ENCODE measurements around the gene RGS19.

RGS19 gene

GRCh38 chr20:64051561-64052325, 27.6 kb downstream of the RGS19 start:
- no peak overlapping the region for H3K27ac Mint-ChIP-seq
- intact Hi-C loops (cut with micrococcal nuclease), result no loop called here
- no peak overlapping the region for H3K4me3 Mint-ChIP-seq
- peaks cover 84% of the 10 kb centered on the region for H3K27me3 Mint-ChIP-seq
- peaks cover 24% of the 10 kb centered on the region for H3K4me1 Mint-ChIP-seq (ENCODE audit: low read depth)
- H3K9me3 Mint-ChIP-seq, result no peaks in the 10 kb centered on the region
- H3K36me3 Mint-ChIP-seq (ENCODE audit: low read depth), result no peaks in the 10 kb centered on the region

GRCh38 chr20:64051033-64051452, 28.3 kb downstream of the RGS19 start:
- peaks cover 24% of the 10 kb centered on the region for H3K4me1 Mint-ChIP-seq (ENCODE audit: low read depth)
- H3K4me3 Mint-ChIP-seq, result no peak overlapping the region
- peaks cover 84% of the 10 kb centered on the region for H3K27me3 Mint-ChIP-seq
- H3K36me3 Mint-ChIP-seq (ENCODE audit: low read depth), result no peaks in the 10 kb centered on the region
- intact Hi-C loops (cut with micrococcal nuclease), result no loop called here
- no peaks in the 10 kb centered on the region for H3K9me3 Mint-ChIP-seq
- no peak overlapping the region for H3K27ac Mint-ChIP-seq

- Mint-ChIP-seq H3K27me3 (peaks cover 84% of the 10 kb centered on the region), H3K4me1 (ENCODE audit: low read depth) (peaks cover 23% of the 10 kb centered on the region), H3K4me3 (peak overlapping the region; percentile 39), H3K9me3 (no peaks in the 10 kb centered on the region), H3K27ac (no peak overlapping the region), H3K36me3 (ENCODE audit: low read depth) (no peaks in the 10 kb centered on the region)
- intact Hi-C loops (cut with micrococcal nuclease), result no loop called here
Measured at GRCh38 chr20:64050261-64051032, 28.9 kb downstream of the RGS19 start.

GRCh38 chr20:64049878-64050260, 29.4 kb downstream of the RGS19 start:
- Mint-ChIP-seq H3K4me3 (peak overlapping the region; percentile 39), H3K4me1 (ENCODE audit: low read depth) (peaks cover 24% of the 10 kb centered on the region), H3K9me3 (no peaks in the 10 kb centered on the region), H3K27ac (no peak overlapping the region), H3K36me3 (ENCODE audit: low read depth) (no peaks in the 10 kb centered on the region), H3K27me3 (peaks cover 84% of the 10 kb centered on the region)
- intact Hi-C loops (cut with micrococcal nuclease), result no loop called here

- intact Hi-C loops (cut with micrococcal nuclease), result no loop called here
- Mint-ChIP-seq H3K27me3 (peaks cover 87% of the 10 kb centered on the region), H3K4me1 (ENCODE audit: low read depth) (peaks cover 27% of the 10 kb centered on the region), H3K9me3 (no peaks in the 10 kb centered on the region), H3K36me3 (ENCODE audit: low read depth) (no peaks in the 10 kb centered on the region), H3K4me3 (peak within 1 kb of the TSS; percentile 39), H3K27ac (no peak within 1 kb of the TSS)
Measured at GRCh38 chr20:64049060-64049877, 30.0 kb downstream of the RGS19 start, which contains the start of gene SOX18. SOX18 (minus strand) TSS chr20:64049639; CDS start chr20:64049516, 123 bp downstream.

GRCh38 chr20:64048402-64049044, 30.8 kb downstream of the RGS19 start:
- no peaks in the 10 kb centered on the region for H3K9me3 Mint-ChIP-seq
- H3K36me3 Mint-ChIP-seq (ENCODE audit: low read depth), result no peaks in the 10 kb centered on the region
- H3K4me1 Mint-ChIP-seq (ENCODE audit: low read depth), result peaks cover 21% of the 10 kb centered on the region
- no peak overlapping the region for H3K27ac Mint-ChIP-seq
- H3K27me3 Mint-ChIP-seq, result peaks cover 83% of the 10 kb centered on the region
- no peak overlapping the region for H3K4me3 Mint-ChIP-seq
- intact Hi-C loops (cut with micrococcal nuclease), result no loop called here

- H3K27me3 Mint-ChIP-seq, result peaks cover 79% of the 10 kb centered on the region
- no peaks in the 10 kb centered on the region for H3K36me3 Mint-ChIP-seq (ENCODE audit: low read depth)
- intact Hi-C loops (cut with micrococcal nuclease), result no loop called here
- H3K4me1 Mint-ChIP-seq (ENCODE audit: low read depth), result peaks cover 20% of the 10 kb centered on the region
- no peaks in the 10 kb centered on the region for H3K9me3 Mint-ChIP-seq
- no peak overlapping the region for H3K4me3 Mint-ChIP-seq
- no peak overlapping the region for H3K27ac Mint-ChIP-seq
Measured at GRCh38 chr20:64047968-64048401, 31.3 kb downstream of the RGS19 start.

- Mint-ChIP-seq H3K36me3 (ENCODE audit: low read depth) (no peaks in the 10 kb centered on the region), H3K27me3 (peaks cover 74% of the 10 kb centered on the region), H3K27ac (no peak overlapping the region), H3K4me3 (no peak overlapping the region), H3K9me3 (no peaks in the 10 kb centered on the region), H3K4me1 (ENCODE audit: low read depth) (peaks cover 23% of the 10 kb centered on the region)
- intact Hi-C loops (cut with micrococcal nuclease), result no loop called here
Measured at GRCh38 chr20:64047046-64047389, 32.3 kb downstream of the RGS19 start.

- Mint-ChIP-seq H3K9me3 (no peaks in the 10 kb centered on the region), H3K4me1 (ENCODE audit: low read depth) (peaks cover 19% of the 10 kb centered on the region), H3K27ac (no peak overlapping the region), H3K36me3 (ENCODE audit: low read depth) (no peaks in the 10 kb centered on the region), H3K27me3 (peaks cover 74% of the 10 kb centered on the region), H3K4me3 (no peak overlapping the region)
- intact Hi-C loops (cut with micrococcal nuclease), result no loop called here
Measured at GRCh38 chr20:64045346-64046011, 33.8 kb downstream of the RGS19 start.

GRCh38 chr20:64044484-64045247, 34.7 kb downstream of the RGS19 start:
- H3K27ac Mint-ChIP-seq, result no peak overlapping the region
- intact Hi-C loops (cut with micrococcal nuclease), result no loop called here
- peaks cover 74% of the 10 kb centered on the region for H3K27me3 Mint-ChIP-seq
- peaks cover 20% of the 10 kb centered on the region for H3K4me1 Mint-ChIP-seq (ENCODE audit: low read depth)
- H3K36me3 Mint-ChIP-seq (ENCODE audit: low read depth), result no peaks in the 10 kb centered on the region
- no peaks in the 10 kb centered on the region for H3K9me3 Mint-ChIP-seq
- H3K4me3 Mint-ChIP-seq, result no peak overlapping the region

- Mint-ChIP-seq H3K27ac (no peak overlapping the region), H3K4me1 (ENCODE audit: low read depth) (peaks cover 27% of the 10 kb centered on the region), H3K27me3 (peaks cover 80% of the 10 kb centered on the region), H3K36me3 (ENCODE audit: low read depth) (no peaks in the 10 kb centered on the region), H3K4me3 (no peak overlapping the region), H3K9me3 (no peaks in the 10 kb centered on the region)
- intact Hi-C loops (cut with micrococcal nuclease), result no loop called here
Measured at GRCh38 chr20:64043768-64044167, 35.5 kb downstream of the RGS19 start.

- H3K27ac Mint-ChIP-seq, result no peak overlapping the region
- intact Hi-C loops (cut with micrococcal nuclease), result no loop called here
- peaks cover 86% of the 10 kb centered on the region for H3K27me3 Mint-ChIP-seq
Measured at GRCh38 chr20:64042054-64042781, 37.1 kb downstream of the RGS19 start.

More at GRCh38 chr20:64042054-64042781, 37.1 kb downstream of the RGS19 start:
- peak overlapping the region; percentile 69 for H3K4me3 Mint-ChIP-seq
- H3K36me3 Mint-ChIP-seq (ENCODE audit: low read depth), result no peaks in the 10 kb centered on the region
- H3K4me1 Mint-ChIP-seq (ENCODE audit: low read depth), result peaks cover 29% of the 10 kb centered on the region
- H3K9me3 Mint-ChIP-seq, result no peaks in the 10 kb centered on the region
